Measurements from ENCODE around the gene DNM3.
A peak's percentile ranks its signal among the peaks of the same experiment; 100 is the strongest.

The DNM3 gene

GRCh38 chr1:172201572-172201971 lies 360.3 kb downstream of the DNM3 start:
- DNase-seq, result no peak

DNA sequence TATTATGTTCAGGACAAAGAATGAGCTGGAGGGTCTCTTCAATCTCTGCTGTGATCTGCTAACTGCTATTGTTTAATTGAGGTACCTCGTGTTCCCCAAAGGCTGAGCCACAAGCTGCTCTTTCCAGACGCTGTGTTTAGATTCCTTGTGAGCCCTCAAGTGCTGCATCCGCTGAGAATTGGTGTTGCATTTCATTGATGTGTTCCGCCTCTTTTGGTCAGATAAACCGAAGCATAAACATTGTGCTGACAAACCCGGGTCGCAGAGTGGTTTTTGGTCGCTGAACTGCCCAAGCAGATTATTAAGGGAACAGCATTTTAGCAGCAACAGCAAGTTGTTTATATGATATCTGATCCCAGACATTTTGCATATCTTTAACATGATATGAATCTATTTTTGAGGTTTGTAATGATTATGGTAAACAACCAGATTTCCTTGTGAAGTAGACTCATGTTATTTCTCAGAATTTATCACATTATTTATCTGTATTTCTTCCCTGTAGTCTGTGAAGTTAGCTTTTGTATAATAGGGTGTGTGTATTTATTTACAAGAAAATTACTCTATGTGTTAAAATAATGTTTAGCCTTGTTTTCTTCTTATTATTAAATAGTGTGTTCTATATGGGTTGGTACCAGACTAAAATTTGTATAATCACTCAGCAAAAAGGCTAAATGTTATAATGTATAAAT lies 362.0 kb downstream of the DNM3 start:
- DNase-seq, result no peak

GRCh38 chr1:172203902-172204301 lies 362.6 kb downstream of the DNM3 start:
- no peak for DNase-seq

DNA sequence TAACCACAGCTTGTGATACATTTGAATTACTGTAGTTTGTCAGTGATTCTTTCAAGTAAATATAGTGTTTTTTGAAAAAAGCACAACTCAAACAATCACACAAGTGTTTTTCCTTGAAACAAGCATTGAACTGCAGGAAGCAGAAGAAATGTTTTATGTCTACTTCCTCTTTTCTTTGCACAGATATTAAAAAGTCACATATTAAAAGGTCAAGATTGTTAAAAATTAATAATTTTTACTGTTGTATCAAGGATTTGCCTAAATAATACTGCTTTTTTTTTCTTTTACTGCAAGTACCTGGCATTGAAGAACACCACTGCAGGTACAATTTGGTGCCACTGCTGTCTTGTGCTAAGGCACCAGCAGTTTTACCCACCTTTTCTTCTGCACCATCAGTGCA lies 365.0 kb downstream of the DNM3 start:
- DNase-seq, result no peak

GRCh38 chr1:172208635-172209034 lies 367.3 kb downstream of the DNM3 start:
- no peak for DNase-seq

- DNase-seq, result no peak
These were observed 369.9 kb downstream of the DNM3 start for GRCh38 chr1:172211221-172211620.

GRCh38 chr1:172212124-172212523 lies 370.8 kb downstream of the DNM3 start:
- no peak for DNase-seq

GRCh38 chr1:172215006-172215405 lies 373.7 kb downstream of the DNM3 start:
- DNase-seq, result no peak

GRCh38 chr1:172219966-172220365 lies 378.7 kb downstream of the DNM3 start:
- DNase-seq, result no peak

- peak; percentile 25 for DNase-seq
These were observed 379.1 kb downstream of the DNM3 start for GRCh38 chr1:172220376-172220775.

GRCh38 chr1:172221436-172221835 lies 380.1 kb downstream of the DNM3 start:
- DNase-seq, result no peak

DNA sequence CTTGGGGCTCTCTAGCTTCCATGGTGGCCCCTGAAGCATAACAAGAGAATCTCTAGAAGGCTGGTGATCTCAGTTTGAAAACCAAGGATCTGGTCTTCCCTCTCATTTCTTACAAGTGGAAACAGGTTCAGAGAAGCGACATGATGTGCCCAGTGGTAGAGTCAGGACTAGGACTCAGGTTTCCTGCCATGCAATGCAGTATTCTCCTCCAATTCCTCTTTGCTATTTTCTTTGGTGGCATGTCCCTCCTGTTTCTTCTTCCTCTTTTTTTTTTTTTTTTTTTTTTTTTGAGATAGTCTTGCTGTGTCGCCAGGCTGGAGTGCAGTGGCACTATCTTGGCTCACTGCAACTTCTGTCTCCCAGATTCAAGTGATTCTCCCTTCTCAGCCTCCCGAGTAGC lies 383.6 kb downstream of the DNM3 start:
- DNase-seq, result no peak

GRCh38 chr1:172229942-172230341 lies 388.6 kb downstream of the DNM3 start:
- DNase-seq, result no peak

DNA sequence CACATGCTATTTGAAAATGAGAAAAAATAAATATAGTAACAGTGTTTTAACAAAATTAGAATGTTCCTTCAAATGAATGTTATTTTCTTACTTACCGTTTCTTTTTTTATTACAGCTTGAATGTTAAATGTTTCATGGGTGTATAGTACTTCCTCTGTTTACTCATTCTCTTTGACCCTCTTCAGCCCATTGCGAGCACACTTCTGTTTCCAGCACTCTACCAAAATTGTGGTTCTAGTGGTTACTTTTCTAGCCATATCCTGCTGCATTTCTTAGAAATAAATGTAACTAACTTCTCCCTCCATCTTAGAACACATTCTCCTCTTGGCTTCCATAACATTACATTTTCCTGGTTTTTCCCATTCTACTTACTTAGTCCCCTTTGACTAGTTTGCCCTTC lies 389.2 kb downstream of the DNM3 start:
- no peak for DNase-seq

GRCh38 chr1:172236958-172237357 lies 395.7 kb downstream of the DNM3 start:
- DNase-seq, result no peak

DNA sequence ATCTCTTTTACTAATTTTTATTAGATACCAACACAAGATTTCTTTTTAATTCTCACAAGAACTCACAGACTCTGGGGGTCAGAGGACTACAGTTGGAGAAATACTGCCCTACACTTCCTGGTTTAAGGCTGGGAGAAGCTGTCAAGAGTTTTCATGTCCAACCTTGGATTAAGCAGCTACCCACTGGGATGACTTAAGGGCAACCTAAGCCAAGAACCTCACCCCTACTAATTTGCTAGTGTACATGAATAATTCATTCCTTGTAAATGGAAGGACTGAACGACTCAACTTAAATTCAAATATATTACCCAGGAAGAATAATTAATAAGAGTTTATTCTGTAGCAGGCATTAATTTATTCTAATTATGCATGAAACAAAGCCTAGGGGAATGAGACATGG lies 396.9 kb downstream of the DNM3 start:
- no peak for DNase-seq

GRCh38 chr1:172238965-172239364 lies 397.7 kb downstream of the DNM3 start:
- no peak for DNase-seq

GRCh38 chr1:172239901-172240300 lies 398.6 kb downstream of the DNM3 start:
- DNase-seq, result no peak

DNA sequence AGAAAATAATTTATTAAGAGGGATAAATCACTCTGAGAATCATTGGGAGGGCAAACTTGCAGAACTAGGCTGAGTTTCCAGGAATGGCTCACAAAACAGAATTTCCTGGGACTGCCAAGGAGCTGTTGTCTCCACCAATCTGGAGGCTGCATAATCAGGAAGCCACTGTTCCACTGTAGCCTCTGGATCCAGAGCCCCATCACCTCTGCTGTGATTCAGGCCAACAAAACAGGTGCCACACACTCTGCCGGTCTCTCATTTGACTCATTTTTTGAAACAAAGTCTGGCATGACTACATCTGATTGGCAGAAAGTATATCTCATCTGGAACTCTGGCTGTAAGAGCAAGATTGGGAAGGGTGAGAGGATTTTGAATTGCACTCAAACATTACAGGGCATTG lies 400.2 kb downstream of the DNM3 start:
- DNase-seq, result no peak

DNA sequence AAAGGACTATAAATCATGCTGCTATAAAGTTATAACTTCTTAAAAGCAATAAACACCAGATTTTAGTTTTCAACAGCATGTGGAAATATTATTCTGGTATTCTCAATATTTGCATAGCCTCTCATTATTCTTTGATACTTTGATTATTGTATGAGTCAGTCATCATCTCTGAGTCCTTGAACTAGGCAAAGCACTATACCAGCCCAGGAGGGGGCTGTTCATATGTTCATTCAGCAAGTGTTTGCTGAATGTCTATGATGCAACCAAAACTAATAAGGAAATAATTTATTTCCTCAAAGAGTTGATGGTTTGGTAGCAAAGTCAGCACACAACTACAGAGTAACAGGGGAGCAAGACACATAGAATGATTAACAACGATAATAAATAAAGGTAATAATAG lies 403.6 kb downstream of the DNM3 start:
- no peak for DNase-seq

GRCh38 chr1:172245788-172246187 lies 404.5 kb downstream of the DNM3 start:
- DNase-seq, result no peak

DNA sequence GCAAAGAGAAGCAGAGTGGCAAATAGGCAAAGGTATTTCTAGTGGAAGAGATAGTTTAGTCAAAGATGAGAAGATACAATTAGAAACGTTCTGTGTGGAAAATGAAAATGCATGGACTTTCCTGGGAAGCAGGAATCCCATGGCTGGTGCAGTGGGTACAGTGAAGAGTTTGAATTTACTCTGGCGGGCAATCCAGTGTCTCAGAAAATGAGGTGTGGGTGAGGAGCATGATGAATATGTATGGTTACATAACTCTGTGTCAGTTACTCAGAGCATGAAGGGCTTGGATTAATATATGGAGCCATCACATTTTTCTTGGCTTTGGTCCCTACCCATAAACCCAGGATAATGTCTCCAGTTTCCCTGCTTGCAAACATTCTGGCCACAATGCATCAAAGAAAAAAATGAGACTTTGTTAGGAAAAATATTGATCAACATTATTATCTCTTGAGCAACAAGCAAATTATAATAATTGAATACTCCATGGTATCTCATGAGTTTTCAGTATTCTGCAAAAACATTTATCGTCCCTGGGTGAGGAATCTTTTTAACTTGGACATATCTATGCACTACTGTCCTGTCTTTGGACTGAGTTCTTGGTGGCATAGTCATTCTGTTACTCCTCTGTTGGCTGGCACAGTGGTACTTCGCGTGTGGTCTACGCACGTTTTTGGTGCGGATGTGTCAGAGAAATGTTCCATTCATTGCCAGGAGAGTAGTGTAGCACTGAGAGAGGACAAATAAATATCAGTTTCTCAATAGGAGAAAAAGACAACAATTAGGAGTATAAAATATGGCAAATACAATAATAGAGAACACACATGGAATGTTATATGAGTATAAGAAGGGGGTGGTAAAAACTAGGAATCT lies 405.5 kb downstream of the DNM3 start:
- no peak for DNase-seq

- no peak for DNase-seq
These were observed 410.2 kb downstream of the DNM3 start for GRCh38 chr1:172251486-172251885.

- no peak for DNase-seq
These were observed 411.0 kb downstream of the DNM3 start for GRCh38 chr1:172252321-172252720.

GRCh38 chr1:172252958-172253357 lies 411.7 kb downstream of the DNM3 start:
- DNase-seq, result no peak

Measured in GDM1 (cell line).